HG02973 (cell line): ENCODE measurements around the gene TBC1D23.
"Not testable (repeated sequence)": the region's sequence is repeated elsewhere in the genome, so short reads cannot be mapped to it uniquely, and the experiment has no call there.

Experiments
- ATAC-seq: cut with Tn5 transposase; IDR thresholded peaks from one replicate; pipeline ENCODE4 v1.9.1; 2021; ENCODE audit warnings: moderate library complexity; ENCODE audit not compliant: unreplicated experiment

The TBC1D23 gene

DNA sequence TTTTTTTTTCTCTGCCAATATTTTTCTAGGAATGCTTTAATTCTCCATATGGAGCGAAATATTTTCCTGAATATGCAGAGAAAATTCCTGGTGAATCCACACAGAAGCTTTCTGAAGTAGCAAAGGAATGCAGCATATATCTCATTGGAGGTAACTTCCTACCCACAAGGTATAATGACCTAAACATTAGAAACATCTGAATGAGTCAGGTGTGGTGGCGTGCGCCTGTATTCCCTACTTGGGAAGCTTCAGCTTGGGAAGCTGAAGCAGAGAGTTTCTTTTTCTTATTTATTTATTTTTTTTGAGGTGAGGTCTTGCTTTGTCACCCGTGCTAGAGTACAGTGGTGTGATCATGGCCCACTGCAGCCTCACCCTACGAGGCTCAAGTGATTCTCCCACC lies 79.0 kb downstream of the TBC1D23 start:
- ATAC-seq = no peak

DNA sequence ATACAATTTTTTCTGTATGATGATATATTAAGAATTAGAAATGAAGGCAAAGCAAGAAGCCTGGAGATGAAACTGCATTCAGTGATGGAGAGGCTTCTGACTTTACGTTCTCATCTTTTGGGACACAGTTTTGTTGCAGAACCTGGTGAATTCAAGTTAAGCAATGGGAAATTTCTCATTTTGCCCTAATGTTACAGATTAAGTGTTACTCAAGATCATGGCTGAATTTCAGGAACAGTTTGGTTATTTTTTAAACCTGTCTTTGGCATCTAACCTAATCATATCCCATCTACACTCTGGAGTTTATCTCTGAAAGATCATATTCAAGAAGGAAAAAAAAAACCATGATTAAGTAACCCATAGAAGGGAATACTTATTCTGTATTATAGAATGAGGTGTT lies 79.7 kb downstream of the TBC1D23 start:
- ATAC-seq = no peak

- ATAC-seq = no peak
Observed at GRCh38 chr3:100348727-100349126, 87.9 kb downstream of the TBC1D23 start.

DNA sequence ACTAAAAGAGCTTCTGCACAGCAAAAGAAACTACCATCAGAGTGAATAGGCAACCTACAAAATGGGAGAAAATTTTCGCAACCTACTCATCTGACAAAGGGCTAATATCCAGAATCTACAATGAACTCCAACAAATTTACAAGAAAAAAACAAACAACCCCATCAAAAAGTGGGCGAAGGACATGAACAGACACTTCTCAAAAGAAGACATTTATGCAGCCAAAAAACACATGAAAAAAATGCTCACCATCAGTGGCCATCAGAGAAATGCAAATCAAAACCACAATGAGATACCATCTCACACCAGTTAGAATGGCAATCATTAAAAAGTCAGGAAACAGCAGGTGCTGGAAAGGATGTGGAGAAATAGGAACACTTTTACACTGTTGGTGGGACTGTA lies 91.0 kb downstream of the TBC1D23 start:
- not testable (repeated sequence) for ATAC-seq

- no peak for ATAC-seq
Observed at GRCh38 chr3:100352296-100353231, 91.8 kb downstream of the TBC1D23 start.

DNA sequence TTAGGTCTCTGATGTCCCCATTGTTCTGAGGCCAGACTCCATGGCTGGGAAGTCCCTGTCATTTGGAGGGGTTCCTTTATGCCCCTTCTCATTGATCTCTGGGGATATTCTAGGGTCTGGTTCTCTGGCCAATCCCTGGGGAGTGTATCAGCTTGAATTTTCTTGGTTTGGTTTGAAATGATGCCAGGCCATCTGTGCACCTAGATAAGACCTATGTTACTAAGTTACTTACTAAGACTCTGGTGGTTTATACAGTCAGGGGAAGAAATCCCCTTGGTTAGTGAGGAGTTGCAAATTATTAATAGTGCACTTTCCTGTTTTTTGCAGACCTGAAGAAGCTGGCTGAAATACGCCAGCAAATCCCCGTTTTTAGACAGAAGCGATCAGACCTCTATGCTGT lies 94.1 kb downstream of the TBC1D23 start:
- ATAC-seq = no peak

- no peak for ATAC-seq
Observed at GRCh38 chr3:100358413-100358812, 97.6 kb downstream of the TBC1D23 start.

GRCh38 chr3:100359035-100359434 lies 98.2 kb downstream of the TBC1D23 start:
- no peak for ATAC-seq

DNA sequence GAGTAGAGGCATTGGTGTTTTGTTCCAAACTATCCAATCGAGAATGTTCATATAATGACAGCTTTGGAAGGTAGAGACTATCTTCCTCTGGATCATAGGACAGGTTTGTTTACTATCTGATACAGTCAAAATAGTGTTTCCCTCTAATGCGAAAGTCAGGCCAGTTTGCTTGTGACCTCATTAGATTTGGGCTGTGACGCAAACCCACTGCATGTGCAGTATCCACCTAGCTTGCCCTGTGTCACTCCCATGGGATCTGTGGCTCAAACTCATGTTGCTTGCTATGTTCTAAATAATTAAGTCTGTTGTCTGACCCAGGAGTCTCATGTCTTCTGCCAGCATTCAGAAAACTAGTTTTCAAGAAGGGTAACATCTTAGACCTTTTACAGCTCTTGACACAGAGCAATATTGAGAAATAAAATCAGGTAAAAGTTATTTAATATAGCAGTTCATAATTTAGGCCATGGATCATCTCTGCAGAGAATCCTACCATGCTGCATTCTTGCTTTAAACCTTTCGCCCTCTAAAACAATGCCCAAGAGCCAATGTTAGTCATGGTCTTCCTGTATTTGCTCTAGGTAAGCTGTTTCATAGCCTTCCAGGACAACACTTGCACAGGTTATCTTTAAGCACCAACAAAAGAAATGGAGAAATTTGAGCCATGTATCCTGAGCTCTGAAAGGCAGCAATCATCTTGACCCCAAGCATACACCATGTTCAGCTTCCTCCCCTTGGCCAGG lies 100.1 kb downstream of the TBC1D23 start:
- ATAC-seq = no peak

DNA sequence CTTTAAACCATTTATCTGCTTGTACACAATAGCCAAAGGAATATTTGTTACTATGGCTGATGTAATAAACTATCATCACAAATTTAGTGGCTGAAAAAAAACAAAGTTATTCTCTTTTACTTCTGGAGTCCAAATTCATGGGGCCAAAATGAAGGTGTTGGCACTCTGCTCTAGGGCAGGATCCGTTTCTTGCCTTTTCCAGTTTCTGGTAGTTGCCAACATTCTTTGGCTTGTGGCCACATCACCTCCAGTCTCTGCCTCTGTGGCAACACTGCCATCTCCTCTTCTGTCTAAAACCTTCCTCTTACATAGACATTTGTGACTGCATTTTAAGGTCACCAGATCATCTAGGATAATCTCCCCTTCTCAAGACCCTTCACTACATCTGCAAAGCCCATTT lies 101.1 kb downstream of the TBC1D23 start:
- ATAC-seq = no peak

GRCh38 chr3:100364421-100364820 lies 103.6 kb downstream of the TBC1D23 start:
- no peak for ATAC-seq

- ATAC-seq = no peak
Observed at GRCh38 chr3:100366424-100366823, 105.6 kb downstream of the TBC1D23 start.

- no peak for ATAC-seq
Observed at GRCh38 chr3:100368441-100368840, 107.6 kb downstream of the TBC1D23 start.

- no peak for ATAC-seq
Observed at GRCh38 chr3:100370756-100371155, 110.0 kb downstream of the TBC1D23 start.

DNA sequence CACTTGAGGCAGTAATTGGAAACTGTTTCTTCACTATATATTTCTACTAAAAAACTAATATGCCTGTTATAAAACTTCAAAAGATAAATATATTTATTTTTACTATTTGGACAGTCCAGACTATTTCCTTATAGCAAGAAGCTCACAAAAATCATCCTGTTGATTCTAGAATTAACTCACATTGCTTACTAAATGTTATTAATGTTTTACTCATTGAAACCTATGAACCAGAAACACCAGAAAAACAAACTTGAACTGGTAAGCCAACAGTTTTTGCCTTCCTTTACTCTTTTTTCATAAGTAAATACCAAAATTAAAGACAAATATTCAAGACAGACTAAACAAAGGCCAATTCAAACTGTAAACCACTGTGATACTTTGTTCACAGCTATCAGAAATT lies 113.7 kb downstream of the TBC1D23 start:
- ATAC-seq = no peak
